22Rv1 (cell line): Measurements from ENCODE around the gene AGTRAP.

Source experiments
- H3K27ac ChIP-seq: fragments of 450-650 bp; 2 replicates; pipeline ENCODE4 v1.5.1; 2017
- CTCF ChIP-seq: fragments of 450-650 bp; IDR thresholded peaks from 2 replicates; pipeline ENCODE4 v1.5.1; 2017; ENCODE audit warnings: mild to moderate bottlenecking
- ZFX ChIP-seq: fragments of 450-650 bp; IDR thresholded peaks from 2 replicates; pipeline ENCODE4 v1.6.1; 2017; ENCODE audit warnings: antibody characterized with exemption, borderline replicate concordance

Gene AGTRAP

GRCh38 chr1:11769274-11769673, 33.3 kb downstream of the AGTRAP start:
- no peak overlapping the region for H3K27ac ChIP-seq
- TF ChIP-seq CTCF (no peak), ZFX (no peak)

GRCh38 chr1:11770011-11770410, 34.1 kb downstream of the AGTRAP start:
- H3K27ac ChIP-seq, result no peak overlapping the region

GRCh38 chr1:11771481-11772043, 35.6 kb downstream of the AGTRAP start:
- TF ChIP-seq ZFX (no peak), CTCF (no peak)
- H3K27ac ChIP-seq, result no peak overlapping the region

More at GRCh38 chr1:11770011-11770410, 34.1 kb downstream of the AGTRAP start:
- TF ChIP-seq CTCF, result no peak
- no peak for TF ChIP-seq ZFX

GRCh38 chr1:11772458-11772857, 36.5 kb downstream of the AGTRAP start:
- no peak overlapping the region for H3K27ac ChIP-seq

GRCh38 chr1:11774753-11775152, 38.8 kb downstream of the AGTRAP start:
- TF ChIP-seq CTCF (no peak), ZFX (no peak)

More at GRCh38 chr1:11772458-11772857, 36.5 kb downstream of the AGTRAP start:
- no peak for TF ChIP-seq CTCF
- no peak for TF ChIP-seq ZFX

GRCh38 chr1:11777658-11778322, 41.9 kb downstream of the AGTRAP start:
- TF ChIP-seq CTCF, result no peak
- no peak for TF ChIP-seq ZFX
- H3K27ac ChIP-seq, result no peak overlapping the region

More at GRCh38 chr1:11774753-11775152, 38.8 kb downstream of the AGTRAP start:
- H3K27ac ChIP-seq, result no peak overlapping the region

- no peak overlapping the region for H3K27ac ChIP-seq
- no peak for TF ChIP-seq ZFX
- no peak for TF ChIP-seq CTCF
Measured at GRCh38 chr1:11778336-11778735, 42.4 kb downstream of the AGTRAP start.
